B cell (primary cell): Measurements from ENCODE around the gene POLR1D.

ENCODE experiments used
- CTCF ChIP-seq: fragments of 200-600 bp; IDR thresholded peaks from one replicate; pipeline ENCODE4 v1.8.0; 2022; ENCODE audit warnings: antibody characterized with exemption, mild to moderate bottlenecking
- EZH2 ChIP-seq: IDR thresholded peaks from 2 replicates; pipeline ENCODE4 v1.6.1; 2012; ENCODE audit warnings: borderline replicate concordance, low read depth, mild to moderate bottlenecking, moderate library complexity, low read length; ENCODE audit not compliant: insufficient read depth, poor library complexity, severe bottlenecking

GRCh38 chr13:27621366-27622101 lies at the start of gene POLR1D:
- TF ChIP-seq CTCF = no peak
- no peak for TF ChIP-seq EZH2
